HG03460 (cell line): Measurements from ENCODE around the gene DXO.
A peak's percentile ranks its signal among the peaks of the same experiment; 100 is the strongest.

Source experiments
- ATAC-seq: cut with Tn5 transposase; IDR thresholded peaks from one replicate; pipeline ENCODE4 v1.9.1; 2021; ENCODE audit not compliant: unreplicated experiment

The DXO gene

GRCh38 chr6:31958741-31959739 is 12.9 kb downstream of the DXO start, which contains the start of the genes NELFE and SKIC2:
TSS of gene NELFE (minus strand) at chr6:31958971. CDS start at chr6:31958446, 525 bp downstream.
TSS of gene SKIC2 (plus strand) at chr6:31959175. CDS start at chr6:31959193, 18 bp downstream.
- peak; percentile 98 for ATAC-seq

- peak; percentile 2 for ATAC-seq
These were observed 13.6 kb downstream of the DXO start for GRCh38 chr6:31958412-31958740.

- ATAC-seq, result no peak
These were observed 15.1 kb downstream of the DXO start for GRCh38 chr6:31956796-31957195.

- ATAC-seq, result no peak
These were observed 17.4 kb downstream of the DXO start for GRCh38 chr6:31954511-31954910.

GRCh38 chr6:31952890-31953289 is 19.0 kb downstream of the DXO start:
- no peak for ATAC-seq

GRCh38 chr6:31952140-31952805 is 19.7 kb downstream of the DXO start:
- ATAC-seq, result no peak

- ATAC-seq, result no peak
These were observed 21.9 kb downstream of the DXO start for GRCh38 chr6:31949926-31950548.

GRCh38 chr6:31948753-31949413 is 23.1 kb downstream of the DXO start:
- ATAC-seq, result no peak

GRCh38 chr6:31948306-31948705 is 23.6 kb downstream of the DXO start:
- ATAC-seq, result no peak

- no peak for ATAC-seq
These were observed 24.1 kb downstream of the DXO start for GRCh38 chr6:31947864-31948263.

- ATAC-seq, result no peak
These were observed 24.8 kb downstream of the DXO start for GRCh38 chr6:31947070-31947675.

- no peak for ATAC-seq
These were observed 25.5 kb downstream of the DXO start for GRCh38 chr6:31946370-31946885.

GRCh38 chr6:31945507-31946369 is 26.2 kb downstream of the DXO start, which contains the start of gene CFB:
TSS of gene CFB (plus strand) at chr6:31946095. CDS start at chr6:31946222, 127 bp downstream.
- no peak for ATAC-seq

GRCh38 chr6:31945154-31945506 is 26.8 kb downstream of the DXO start:
- ATAC-seq, result no peak

- no peak for ATAC-seq
These were observed 28.2 kb downstream of the DXO start for GRCh38 chr6:31943742-31944141.

GRCh38 chr6:31940256-31940664 is 31.7 kb downstream of the DXO start:
- ATAC-seq, result no peak

- ATAC-seq, result no peak
These were observed 36.1 kb downstream of the DXO start for GRCh38 chr6:31935823-31936222.

GRCh38 chr6:31935021-31935420 is 36.9 kb downstream of the DXO start:
- ATAC-seq, result no peak

- no peak for ATAC-seq
These were observed 38.4 kb downstream of the DXO start for GRCh38 chr6:31933537-31933936.
